ENCODE results near the gene KLRK1.
"Not testable (repeated sequence)": the region's sequence is repeated elsewhere in the genome, so short reads cannot be mapped to it uniquely, and the experiment has no call there.

The KLRK1 gene

DNA sequence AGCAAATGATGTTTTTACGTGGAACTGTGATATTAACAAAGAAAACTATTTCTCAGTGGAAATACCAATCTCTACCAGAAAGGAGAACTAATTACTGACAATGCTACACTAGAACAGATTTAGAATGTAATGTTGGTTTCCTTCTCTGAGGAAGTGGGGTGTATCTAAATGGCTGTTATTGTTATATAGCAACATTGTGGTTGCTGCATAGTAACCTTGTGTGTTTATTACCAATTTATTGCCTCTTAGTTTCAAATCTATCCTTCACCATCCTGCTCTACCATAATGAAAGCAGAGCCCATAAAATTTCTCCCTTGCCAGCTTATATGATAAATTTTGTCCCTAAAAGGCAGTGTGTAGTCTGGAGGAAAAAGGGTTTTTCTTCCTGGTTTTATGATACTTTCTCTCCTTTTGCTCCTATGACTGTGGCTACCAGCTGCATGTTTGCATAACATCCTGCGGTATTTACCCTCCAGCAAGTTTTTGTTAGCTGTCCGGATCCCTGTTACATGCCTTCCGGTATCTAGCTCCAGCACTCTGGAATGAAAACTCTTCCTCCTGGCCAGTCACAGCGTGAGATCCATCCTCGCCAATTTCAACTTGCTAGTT lies 5.7 kb upstream of the KLRK1 start:
- ChIA-PET POLR2A (no interaction called here), CTCF (no interaction called here)
- DNase-seq (ENCODE audit: extremely low spot score), result peak; percentile 25

GRCh38 chr12:10394531-10395152 lies 4.8 kb upstream of the KLRK1 start:
- CTCF ChIA-PET; DNase-seq (ENCODE audit: extremely low spot score); POLR2A ChIA-PET: not testable (repeated sequence)

More for the DNA sequence above, 5.7 kb upstream of the KLRK1 start:
- TF ChIP-seq, protein P1, sequence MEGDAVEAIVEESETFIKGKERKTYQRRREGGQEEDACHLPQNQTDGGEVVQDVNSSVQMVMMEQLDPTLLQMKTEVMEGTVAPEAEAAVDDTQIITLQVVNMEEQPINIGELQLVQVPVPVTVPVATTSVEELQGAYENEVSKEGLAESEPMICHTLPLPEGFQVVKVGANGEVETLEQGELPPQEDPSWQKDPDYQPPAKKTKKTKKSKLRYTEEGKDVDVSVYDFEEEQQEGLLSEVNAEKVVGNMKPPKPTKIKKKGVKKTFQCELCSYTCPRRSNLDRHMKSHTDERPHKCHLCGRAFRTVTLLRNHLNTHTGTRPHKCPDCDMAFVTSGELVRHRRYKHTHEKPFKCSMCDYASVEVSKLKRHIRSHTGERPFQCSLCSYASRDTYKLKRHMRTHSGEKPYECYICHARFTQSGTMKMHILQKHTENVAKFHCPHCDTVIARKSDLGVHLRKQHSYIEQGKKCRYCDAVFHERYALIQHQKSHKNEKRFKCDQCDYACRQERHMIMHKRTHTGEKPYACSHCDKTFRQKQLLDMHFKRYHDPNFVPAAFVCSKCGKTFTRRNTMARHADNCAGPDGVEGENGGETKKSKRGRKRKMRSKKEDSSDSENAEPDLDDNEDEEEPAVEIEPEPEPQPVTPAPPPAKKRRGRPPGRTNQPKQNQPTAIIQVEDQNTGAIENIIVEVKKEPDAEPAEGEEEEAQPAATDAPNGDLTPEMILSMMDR (IDR thresholded peaks at IDR 0.05; ENCODE audit: control extremely low read depth, extremely low read depth, low read depth, missing control alignments), result no peak

- no peak for DNase-seq (ENCODE audit: extremely low spot score)
- POLR2A ChIA-PET, result no interaction called here
- TF ChIP-seq, protein P1 (IDR thresholded peaks at IDR 0.05; ENCODE audit: control extremely low read depth, extremely low read depth, low read depth, missing control alignments), result no peak
- CTCF ChIA-PET, result interaction anchor here (1.1 to 1.4 kb wide), 3 partner anchors 11 to 157 kb away, joined by 3 read pairs; no protein-coding TSS in a partner anchor
These were observed 3.5 kb upstream of the KLRK1 start for GRCh38 chr12:10393291-10393690.

DNA sequence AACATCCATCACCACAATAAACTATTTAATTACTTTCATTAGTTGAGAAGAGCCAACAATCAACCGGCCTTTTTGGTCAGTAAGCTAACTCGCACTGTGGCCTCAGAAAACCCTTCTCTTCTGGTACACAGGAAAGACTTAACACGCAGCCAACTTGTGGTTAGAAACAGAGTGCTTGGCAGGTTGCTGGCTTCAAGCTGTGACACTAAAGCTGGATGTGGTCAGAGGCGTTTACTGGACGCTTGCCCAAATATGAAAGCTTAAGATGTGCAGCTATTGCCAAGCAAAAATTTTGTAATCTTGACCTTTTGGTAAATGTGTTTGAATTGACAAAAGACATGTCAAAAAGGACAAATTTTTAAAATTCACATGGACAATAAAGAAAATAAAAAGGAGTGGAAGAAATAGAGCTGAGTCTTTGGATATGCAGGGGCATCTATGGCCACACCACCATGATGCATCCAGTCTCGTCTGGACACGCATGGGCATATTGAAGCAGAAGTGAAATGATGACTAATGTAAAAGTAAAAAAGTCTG lies 2.6 kb upstream of the KLRK1 start:
- peak; percentile 30 for DNase-seq (ENCODE audit: extremely low spot score)
- TF ChIP-seq, protein P1 (IDR thresholded peaks at IDR 0.05; ENCODE audit: control extremely low read depth, extremely low read depth, low read depth, missing control alignments), result no peak
- ChIA-PET CTCF (interaction anchor here (1.1 to 1.4 kb wide), 3 partner anchors 10 to 157 kb away, joined by 3 read pairs; no protein-coding TSS in a partner anchor), POLR2A (no interaction called here)

DNA sequence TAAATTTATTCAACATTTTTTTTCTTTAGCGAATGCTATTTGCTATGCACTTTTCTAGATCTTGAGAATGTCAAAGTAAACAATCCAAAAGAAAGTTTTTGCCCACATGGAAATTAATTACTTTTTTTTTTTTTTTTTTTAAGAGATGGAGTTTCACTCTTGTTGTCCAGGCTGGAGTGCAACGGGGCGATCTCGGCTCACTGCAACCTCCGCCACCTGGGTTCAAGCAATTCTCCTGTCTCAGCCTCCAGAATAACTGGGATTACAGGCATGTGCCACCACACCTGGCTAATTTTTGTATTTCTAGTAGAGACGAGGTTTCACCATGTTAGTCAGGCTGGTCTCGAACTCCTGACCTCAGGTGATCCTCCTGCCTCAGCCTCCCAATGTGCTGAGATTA lies 1.1 kb upstream of the KLRK1 start:
- CTCF ChIA-PET, result interaction anchor here (0.7 kb wide), 1 partner anchor 24 kb away, joined by 3 read pairs; no protein-coding TSS in a partner anchor
- DNase-seq (ENCODE audit: extremely low spot score); POLR2A ChIA-PET: not testable (repeated sequence)

DNA sequence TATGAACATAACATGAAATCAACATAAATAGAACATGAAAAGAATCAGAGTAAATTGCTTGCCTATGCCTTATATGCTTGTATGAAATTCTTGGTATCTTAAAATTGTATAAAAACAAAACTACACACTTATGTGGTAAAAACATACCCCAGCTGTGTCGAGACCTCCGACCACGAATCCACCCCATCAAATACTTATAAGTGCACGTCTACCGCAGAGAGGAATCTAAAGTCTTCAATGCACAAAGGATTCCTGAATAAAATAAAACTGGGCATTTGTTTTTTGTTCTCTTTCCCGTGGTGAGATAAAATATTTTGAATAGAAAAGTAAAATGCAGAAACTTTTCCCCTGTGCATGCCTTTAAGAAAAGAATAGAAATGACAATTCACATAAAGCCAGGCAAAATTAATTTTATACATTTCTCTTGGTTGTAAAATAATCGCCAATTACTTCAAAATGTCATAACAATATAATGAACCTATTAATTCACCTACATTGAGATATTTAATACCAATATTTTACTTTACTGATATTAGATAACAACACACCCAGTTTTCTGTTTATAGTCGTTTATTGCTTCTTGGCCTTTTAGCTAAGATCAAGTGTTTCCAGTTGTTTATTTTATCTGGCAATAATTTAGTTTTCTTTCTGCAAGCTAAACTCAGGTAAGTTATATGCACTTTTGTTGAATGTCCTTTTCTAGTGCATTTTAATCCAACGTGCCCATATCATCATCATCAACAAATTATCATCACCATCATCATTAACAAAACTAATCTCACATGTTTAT lies 1.0 kb downstream of the KLRK1 start:
- CTCF ChIA-PET, result no interaction called here
- DNase-seq (ENCODE audit: extremely low spot score), result no peak
- TF ChIP-seq, protein P1 (IDR thresholded peaks at IDR 0.05; ENCODE audit: control extremely low read depth, extremely low read depth, low read depth, missing control alignments), result no peak
- POLR2A ChIA-PET, result no interaction called here

GRCh38 chr12:10387498-10387897 lies 2.3 kb downstream of the KLRK1 start:
- CTCF ChIA-PET, POLR2A ChIA-PET: not testable (repeated sequence)

DNA sequence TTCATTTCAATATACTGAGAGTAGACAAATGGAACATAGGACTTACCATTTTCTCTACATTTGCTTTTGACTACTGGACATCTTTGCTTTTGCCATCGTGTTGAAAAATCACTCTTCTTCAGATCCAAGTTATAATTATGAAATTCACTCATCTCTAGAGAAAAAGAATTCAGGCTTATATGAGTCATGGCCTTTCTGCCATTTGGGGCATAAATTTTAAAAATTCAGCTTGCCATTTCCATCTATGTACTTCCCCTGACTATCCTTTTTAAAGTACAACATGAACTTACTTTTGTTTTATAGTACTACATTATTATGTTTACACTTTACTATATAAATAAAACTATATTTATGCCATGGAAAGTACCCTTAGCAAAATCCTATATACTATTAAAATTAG lies 3.0 kb downstream of the KLRK1 start:
- DNase-seq (ENCODE audit: extremely low spot score), result no peak
- TF ChIP-seq, protein P1 (IDR thresholded peaks at IDR 0.05; ENCODE audit: control extremely low read depth, extremely low read depth, low read depth, missing control alignments), result no peak
- ChIA-PET CTCF (no interaction called here), POLR2A (no interaction called here)

More at GRCh38 chr12:10387498-10387897, 2.3 kb downstream of the KLRK1 start:
- DNase-seq (ENCODE audit: extremely low spot score), result not testable (repeated sequence)

Measured in GM10248 (cell line).